Activated CD8-positive, alpha-beta memory T cell treated with anti-CD3 and anti-CD28 coated beads for 24 hours (primary cell): ENCODE measurements around the gene ABCA12.
"Not testable (repeated sequence)": the region's sequence is repeated elsewhere in the genome, so short reads cannot be mapped to it uniquely, and the experiment has no call there.

ENCODE experiments used
- DNase-seq: peaks from one replicate; pipeline ENCODE4 v3.0.0-alpha.2; 2020

The ABCA12 gene

GRCh38 chr2:215138479-215138878, at the start of gene ABCA12:
TSS of gene ABCA12 (minus strand) at chr2:215138626. CDS start at chr2:215138208, 418 bp downstream.
- DNase-seq = no peak

DNA sequence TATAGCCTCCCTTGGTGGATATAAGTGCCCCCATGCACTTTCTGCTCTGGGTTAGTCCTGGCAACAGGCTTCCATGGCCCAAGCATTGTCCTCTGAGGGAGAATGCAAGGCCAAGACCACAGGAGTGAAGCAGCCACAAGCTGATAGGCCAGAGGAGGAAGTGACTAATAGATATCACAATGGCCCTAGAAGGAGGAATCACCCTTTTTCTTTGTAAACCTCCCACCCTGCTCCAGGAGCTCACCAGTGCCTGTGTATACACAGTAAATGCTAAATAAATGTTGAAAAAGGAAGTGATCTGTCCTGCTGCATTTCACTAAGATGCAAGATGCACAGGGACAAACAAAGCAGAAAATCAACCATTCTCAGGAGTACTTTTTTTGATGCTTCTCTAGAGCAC, 49.7 kb upstream of the ABCA12 start:
- no peak for DNase-seq

DNA sequence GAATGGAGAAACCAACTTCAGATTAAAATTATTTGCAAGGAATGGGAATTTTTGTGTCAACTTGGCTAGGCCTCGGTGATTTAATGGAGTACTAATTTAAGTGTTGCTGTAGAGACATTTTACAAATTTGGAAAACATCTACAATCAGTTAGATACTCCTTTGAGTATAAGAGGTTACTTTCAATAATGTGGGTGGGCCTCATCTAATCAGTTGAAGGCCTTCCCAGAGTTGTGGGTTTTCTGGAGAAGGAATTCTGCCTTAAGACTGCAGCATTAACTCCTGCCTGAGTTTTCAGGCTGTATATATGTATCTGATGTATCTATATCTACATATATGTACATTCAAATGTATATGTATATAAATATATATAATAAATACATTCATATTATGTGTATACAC, 47.6 kb upstream of the ABCA12 start:
- no peak for DNase-seq

DNA sequence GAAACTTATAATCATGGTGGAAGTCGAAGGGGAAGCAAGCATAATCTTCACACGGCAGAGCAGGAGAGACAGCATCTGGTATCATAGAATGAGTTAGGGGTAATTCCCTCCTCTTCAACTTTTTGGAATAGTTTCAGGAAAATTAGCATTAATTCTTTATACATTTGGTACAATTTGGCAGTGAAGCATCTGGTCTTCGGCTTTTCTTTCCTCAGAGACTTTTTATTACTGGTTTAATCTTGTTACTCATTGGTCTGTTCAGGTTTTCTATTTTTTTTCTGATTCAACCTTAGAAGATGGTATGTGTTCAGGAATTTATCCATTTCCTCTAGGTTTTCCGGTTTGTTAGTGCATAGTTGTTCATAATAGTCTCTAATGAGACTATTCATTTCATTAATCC, 39.7 kb upstream of the ABCA12 start:
- DNase-seq = no peak

DNA sequence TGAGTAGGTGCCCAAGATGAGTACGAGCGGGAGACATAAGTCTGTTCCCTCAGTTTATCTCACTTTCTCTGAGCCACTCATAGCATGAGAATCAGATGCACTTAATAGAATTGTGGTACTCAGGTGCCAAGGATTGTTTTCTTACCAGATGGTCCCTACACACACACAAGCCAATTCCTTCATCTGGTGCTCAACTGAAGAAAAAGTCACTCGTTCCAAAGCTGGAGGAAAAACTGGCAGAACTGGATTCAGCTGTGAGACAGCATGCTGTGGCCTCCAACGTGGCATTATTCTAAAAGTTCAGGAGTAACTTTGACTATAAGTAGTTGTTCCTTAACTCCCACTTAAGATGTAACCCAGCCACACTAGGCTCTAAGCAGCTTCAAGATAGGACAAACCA, 33.4 kb upstream of the ABCA12 start:
- DNase-seq = no peak

GRCh38 chr2:215171151-215171550, 32.7 kb upstream of the ABCA12 start:
- DNase-seq = no peak

GRCh38 chr2:215166505-215166904, 28.1 kb upstream of the ABCA12 start:
- not testable (repeated sequence) for DNase-seq

DNA sequence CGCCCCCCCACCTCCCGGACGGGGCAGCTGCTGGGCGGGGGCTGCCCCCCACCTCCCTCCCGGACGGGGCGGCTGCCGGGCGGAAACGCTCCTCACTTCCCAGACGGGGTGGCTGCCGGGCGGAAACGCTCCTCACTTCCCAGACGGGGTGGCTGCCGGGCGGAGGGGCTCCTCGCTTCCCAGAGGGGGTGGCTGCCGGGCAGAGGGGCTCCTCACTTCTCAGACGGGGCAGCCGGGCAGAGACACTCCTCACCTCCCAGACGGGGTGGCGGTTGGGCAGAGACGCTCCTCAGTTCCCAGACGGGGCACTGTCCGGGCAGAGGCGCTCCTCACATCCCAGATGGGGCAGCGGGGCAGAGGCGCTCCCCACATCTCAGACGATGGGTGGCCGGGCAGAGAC, 24.9 kb upstream of the ABCA12 start:
- DNase-seq = not testable (repeated sequence)

DNA sequence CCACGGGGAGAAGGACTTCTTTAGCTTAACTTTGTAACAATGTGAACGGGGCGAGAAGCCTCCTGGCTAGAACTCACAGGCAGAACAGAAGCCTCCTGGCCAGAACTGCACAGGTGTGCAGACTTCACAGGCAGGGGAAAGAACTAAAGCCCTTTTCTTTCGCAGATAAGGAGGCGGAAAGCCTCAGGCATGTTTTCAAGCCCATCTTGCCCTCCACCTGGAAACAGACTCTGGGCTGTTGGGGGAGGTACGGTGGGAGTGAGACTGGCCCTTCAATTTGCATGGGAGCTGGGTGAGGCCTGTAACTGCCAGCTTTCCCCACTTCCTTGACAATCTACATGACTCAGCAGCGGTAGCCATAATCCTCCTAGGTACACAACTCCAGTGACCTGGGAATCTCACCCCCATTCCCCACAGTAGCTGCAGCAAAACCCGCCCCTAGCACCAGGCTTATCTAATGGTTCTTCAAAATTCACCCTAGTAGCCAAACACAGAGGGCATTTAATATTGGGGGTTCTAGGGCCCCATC, 22.9 kb upstream of the ABCA12 start:
- DNase-seq = no peak

DNA sequence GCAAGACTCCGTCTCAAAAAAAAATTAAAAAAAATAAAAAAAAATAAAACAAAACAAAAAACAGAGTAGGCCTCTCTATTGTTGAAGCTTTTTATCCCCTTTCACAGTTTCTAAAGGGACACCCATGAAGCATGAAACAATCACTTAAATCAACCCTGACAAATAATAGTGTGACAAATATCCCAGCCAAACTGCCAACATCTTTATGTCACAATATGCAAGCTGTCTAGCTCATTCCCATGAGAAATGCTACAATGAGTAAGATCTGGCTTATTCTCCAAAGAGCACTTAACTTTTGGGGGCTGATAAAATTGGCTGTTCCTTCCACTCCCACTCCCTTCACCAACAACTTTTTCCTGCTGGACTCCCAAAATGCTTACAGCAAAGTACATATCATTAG, 21.7 kb upstream of the ABCA12 start:
- DNase-seq = no peak

- DNase-seq = no peak
These were observed 18.0 kb upstream of the ABCA12 start for GRCh38 chr2:215156453-215156852.

- DNase-seq = no peak
These were observed 11.5 kb upstream of the ABCA12 start for GRCh38 chr2:215149894-215150293.

GRCh38 chr2:215149486-215149885, 11.1 kb upstream of the ABCA12 start:
- DNase-seq = no peak

DNA sequence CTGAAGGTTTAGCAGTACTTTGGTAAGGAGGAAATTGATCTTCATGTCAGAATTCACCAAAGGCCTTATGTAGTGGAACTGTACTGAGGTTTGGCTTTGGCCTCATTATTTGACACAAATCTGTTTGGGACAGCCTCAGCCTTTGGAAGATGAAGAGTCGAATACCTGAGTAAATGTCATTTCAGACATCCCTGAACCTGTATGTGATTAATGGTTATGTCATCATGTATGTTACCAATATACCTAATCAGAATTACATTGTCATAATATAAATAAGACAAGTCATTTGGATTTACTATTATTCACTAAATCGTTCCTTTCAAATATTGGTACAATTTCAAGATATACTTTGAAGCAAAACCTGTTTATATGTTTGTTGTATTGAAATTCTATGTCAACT, 10.6 kb upstream of the ABCA12 start:
- no peak for DNase-seq

- no peak for DNase-seq
These were observed 7.2 kb upstream of the ABCA12 start for GRCh38 chr2:215145611-215146010.

DNA sequence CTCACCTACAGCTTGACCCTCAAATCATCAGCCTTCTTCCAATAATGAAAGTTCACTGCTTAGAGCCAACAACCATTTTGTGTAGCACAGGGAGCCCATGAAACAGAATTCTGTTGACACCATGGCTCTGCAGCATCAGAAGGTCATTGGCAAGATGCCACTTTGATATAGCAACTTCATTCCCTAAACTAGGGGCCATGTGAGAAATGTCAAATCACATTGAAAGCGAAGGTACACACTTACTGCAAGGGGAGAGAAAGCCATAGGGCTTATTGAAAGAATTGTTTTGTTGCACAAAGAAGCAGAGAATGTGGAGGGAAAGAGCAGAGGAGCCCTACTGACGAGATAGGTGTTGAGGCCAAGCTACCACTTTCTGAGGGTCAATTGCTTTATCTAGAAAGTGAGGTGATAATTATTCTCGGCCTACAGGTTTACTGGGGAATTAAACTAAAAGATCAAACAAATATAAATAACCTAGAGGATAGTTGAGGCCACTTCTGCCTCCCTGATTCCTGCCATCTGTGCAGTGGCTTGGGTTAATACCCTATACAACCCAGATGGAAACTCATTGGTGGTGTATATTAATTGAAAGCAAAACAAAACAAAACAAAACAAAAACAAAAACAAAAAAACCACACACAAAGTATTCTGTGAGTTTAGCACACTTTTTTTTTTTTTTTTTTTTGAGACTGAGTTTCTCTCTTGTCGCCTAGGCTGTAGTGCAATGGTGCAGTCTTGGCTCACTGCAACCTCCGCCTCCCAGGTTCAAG, 5.9 kb upstream of the ABCA12 start:
- no peak for DNase-seq

DNA sequence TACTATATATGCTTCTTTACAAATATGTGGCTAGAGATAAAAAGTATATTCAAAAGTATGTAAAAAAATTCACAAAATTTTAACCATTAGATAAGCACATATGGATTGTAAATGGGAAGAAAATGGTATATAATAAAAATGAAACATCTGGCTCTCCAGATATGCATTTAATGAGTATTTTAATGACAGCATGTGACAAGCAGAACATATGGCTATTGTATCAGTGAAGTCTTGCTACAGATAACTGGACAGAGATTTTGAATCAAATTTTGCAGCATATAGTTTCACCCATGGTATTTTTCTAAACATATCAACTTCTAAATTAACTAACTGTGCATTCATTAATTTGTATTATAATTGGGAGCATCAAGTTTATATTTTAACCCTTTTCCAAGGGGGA, 5.0 kb upstream of the ABCA12 start:
- no peak for DNase-seq

DNA sequence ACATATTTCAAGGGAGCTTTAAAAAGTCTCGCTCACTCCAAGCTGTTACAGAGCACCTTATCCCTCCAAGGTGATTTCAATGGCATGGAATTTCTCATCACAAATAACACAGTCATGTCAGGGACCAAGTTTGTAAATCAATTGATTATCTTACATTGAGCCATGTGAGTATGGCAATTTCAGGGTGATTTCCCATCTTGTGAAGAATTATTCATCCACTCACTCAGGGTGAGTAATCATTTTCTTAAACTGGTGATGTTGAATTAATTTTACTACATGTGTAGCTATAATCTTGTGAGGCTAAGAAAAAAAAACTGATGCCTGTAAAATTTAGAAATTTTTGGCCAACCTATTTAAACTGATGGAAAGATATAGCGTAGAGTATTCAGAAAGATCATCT, 3.3 kb upstream of the ABCA12 start:
- DNase-seq = no peak

- no peak for DNase-seq
These were observed 1.8 kb upstream of the ABCA12 start for GRCh38 chr2:215140166-215140707.

- no peak for DNase-seq
These were observed 585 bp downstream of the ABCA12 start for GRCh38 chr2:215137741-215138340.

DNA sequence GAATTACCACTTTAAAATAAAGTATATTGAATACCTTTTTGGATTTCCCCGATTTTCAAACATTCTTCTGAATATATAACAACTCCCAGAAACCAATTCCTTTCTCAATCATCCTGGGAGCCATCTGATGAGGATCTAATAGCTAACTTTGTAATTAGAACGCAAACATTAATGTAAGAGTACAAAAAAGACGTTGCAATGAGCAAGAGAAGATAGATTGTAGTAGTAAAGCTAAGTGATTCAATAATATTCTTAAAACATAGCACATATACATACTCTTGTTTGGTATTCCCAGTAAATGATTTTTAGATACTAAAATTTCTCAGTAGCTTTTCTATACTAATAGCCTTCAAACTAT, 1.1 kb downstream of the ABCA12 start:
- DNase-seq = no peak

GRCh38 chr2:215136669-215137328, 1.6 kb downstream of the ABCA12 start:
- no peak for DNase-seq

GRCh38 chr2:215120401-215120800, 18.0 kb downstream of the ABCA12 start:
- DNase-seq = no peak

GRCh38 chr2:215119847-215120246, 18.6 kb downstream of the ABCA12 start:
- DNase-seq = no peak
